HepG2 (cell line): ENCODE measurements around the gene ELF2. TPM values are rescaled to one million over a fixed set of nuclear protein-coding genes. Genes with fewer than 3 reads are reported as not detected.

Experiments
- ATAC-seq: fragments of 200-7000 bp; cut with Tn5 transposase; 3 replicates; pipeline ENCODE4 v1.9.1; 2020; ENCODE audit warnings: mild to moderate bottlenecking, moderate library complexity
- BruUV-seq: library from RNA; stranded (reverse); fragments of 400-500 nt; replicated peaks from 2 replicates; lab custom pipeline; 2021; lab: Mats Ljungman, UMichigan
- CTCF ChIA-PET: fragments of 300-600 bp; formaldehyde crosslinking; extraction: SDS; loops from one replicate; lab custom pipeline; 2021; ENCODE audit warnings: low total read pairs, inconsistent platforms, low intra/inter-chr PET ratio; lab: Yijun Ruan, JAX
- POLR2A ChIA-PET: fragments of 350-600 bp; sonication (Branson Sonifier 250); formaldehyde crosslinking; loops from one replicate; lab custom pipeline; 2020; ENCODE audit warnings: antibody characterized with exemption, inconsistent platforms; lab: Yijun Ruan, JAX
- DNase-seq: peaks from one replicate; pipeline ENCODE4 v3.0.0-alpha.2; 2015; ENCODE audit warnings: low spot score
- FAIRE-seq: peaks from 3 replicates; lab custom pipeline; 2011; peaks lifted over from hg19 to GRCh38; lab: Jason Lieb, UNC
- H2AFZ ChIP-seq: one replicate; pipeline ENCODE4 v1.6.1; 2011; ENCODE audit warnings: low read length, inconsistent platforms
- H3K27ac ChIP-seq: fragments of 300-600 bp; 3 replicates; pipeline ENCODE4 v1.8.0; 2011; ENCODE audit warnings: mixed run types, mild to moderate bottlenecking, mixed read lengths, low read length, inconsistent platforms; ENCODE audit not compliant: insufficient read depth; ENCODE audit errors: extremely low read length
- H3K27me3 ChIP-seq, 2 experiments: fragments of 200-600 bp in 1 of 2; 2 replicates in 1 of 2; 3 replicates in 1 of 2; pipeline versions ENCODE4 v1.6.0 to v1.8.0; 2011; ENCODE audit warnings: low read length in 2 of 2, mild to moderate bottlenecking in 2 of 2, moderate library complexity in 2 of 2, inconsistent platforms in 1 of 2; ENCODE audit not compliant: insufficient read depth in 2 of 2, control insufficient read depth in 1 of 2
- H3K36me3 ChIP-seq, 2 experiments: fragments of 200-600 bp in 1 of 2; replicated peaks in 1 of 2; 2 replicates in 1 of 2; 3 replicates in 1 of 2; pipeline versions ENCODE4 v1.5.1 to v1.8.0; 2011; ENCODE audit warnings: low read length in 2 of 2, inconsistent platforms in 1 of 2; ENCODE audit not compliant: insufficient read depth in 2 of 2, control insufficient read depth in 1 of 2
- H3K4me1 ChIP-seq: 2 replicates; pipeline ENCODE4 v1.5.1; 2012; ENCODE audit warnings: low read length, inconsistent platforms; ENCODE audit not compliant: insufficient read depth
- H3K4me2 ChIP-seq: 2 replicates; pipeline ENCODE4 v1.6.0; 2011; ENCODE audit warnings: low read depth, low read length, inconsistent platforms
- H3K4me3 ChIP-seq, 3 experiments: fragments of 200-600 bp in 1 of 3; sonication (generic), shearing (Covaris generic) in 1 of 3; replicated peaks in 1 of 3; 2 replicates each; pipeline ENCODE4 v1.5.1; 2011 to 2016; ENCODE audit warnings: low read length in 3 of 3, inconsistent platforms in 2 of 3, low read depth in 2 of 3, mild to moderate bottlenecking in 2 of 3, control low read depth in 1 of 3, mixed read lengths in 1 of 3; ENCODE audit not compliant: insufficient read depth in 1 of 3
- H3K79me2 ChIP-seq: one replicate; pipeline ENCODE4 v1.6.1; 2011; ENCODE audit warnings: low read length, inconsistent platforms; ENCODE audit not compliant: insufficient read depth
- H3K9ac ChIP-seq: 2 replicates; pipeline ENCODE4 v1.6.0; 2011; ENCODE audit warnings: mild to moderate bottlenecking, low read depth, low read length, inconsistent platforms; ENCODE audit not compliant: insufficient read depth
- H3K9me3 ChIP-seq: 2 replicates; pipeline ENCODE4 v1.5.1; 2012; ENCODE audit warnings: mild to moderate bottlenecking, low read length
- H4K20me1 ChIP-seq: 2 replicates; pipeline ENCODE4 v1.6.0; 2011; ENCODE audit warnings: inconsistent platforms, mild to moderate bottlenecking, low read length, moderate library complexity; ENCODE audit not compliant: insufficient read depth
- ATM ChIP-seq: fragments of 450-650 bp; IDR thresholded peaks from 2 replicates; pipeline ENCODE4 v1.7.1; 2017; ENCODE audit warnings: mild to moderate bottlenecking, borderline replicate concordance
- ELF3 ChIP-seq: IDR thresholded peaks from 2 replicates; pipeline ENCODE4 v1.6.1; 2016; ENCODE audit warnings: missing genetic modification reagents, missing compliant biosample characterization
- HHEX ChIP-seq: IDR thresholded peaks from 2 replicates; pipeline ENCODE4 v1.6.1; 2016; ENCODE audit warnings: control low read depth
- MAF1 ChIP-seq: sonication (generic); formaldehyde crosslinking; IDR thresholded peaks from 2 replicates; pipeline ENCODE4 v1.5.0; 2020; ENCODE audit warnings: missing genetic modification reagents, borderline replicate concordance
- RAD51 ChIP-seq: fragments of 450-650 bp; IDR thresholded peaks from 2 replicates; pipeline ENCODE4 v1.6.1; 2016; ENCODE audit warnings: borderline replicate concordance
- RFX3 ChIP-seq: IDR thresholded peaks from 2 replicates; pipeline ENCODE4 v1.6.1; 2016; ENCODE audit warnings: missing biosample characterization, missing genetic modification reagents
- TEAD2 ChIP-seq: sonication (generic); formaldehyde crosslinking; IDR thresholded peaks from 2 replicates; pipeline ENCODE4 v1.9.0; 2021; ENCODE audit warnings: missing genetic modification reagents
- ZBTB21 ChIP-seq: sonication (generic); formaldehyde crosslinking; IDR thresholded peaks from 2 replicates; pipeline ENCODE4 v1.4.0; 2020; ENCODE audit warnings: missing genetic modification reagents
- ZNF329 ChIP-seq: sonication (generic); formaldehyde crosslinking; IDR thresholded peaks from 2 replicates; pipeline ENCODE4 v1.9.0; 2021; ENCODE audit warnings: low read depth, mild to moderate bottlenecking, missing genetic modification reagents
- WGBS: methylation state at CpG from one replicate; pipeline ENCODE4 v1.1.6; 2017; ENCODE audit warnings: low lambda C conversion rate; 5-methylcytosine and 5-hydroxymethylcytosine counted together
- in situ Hi-C: cut with HindIII; loops from 2 replicates; pipeline ENCODE4 v1.10.0; 2017; ENCODE audit warnings: low pct_unique_long_range_greater_than_20kb; ENCODE audit not compliant: extremely low pct_ligation_motif_present
- intact Hi-C: fragments of 100-400 bp; cut with micrococcal nuclease; formaldehyde crosslinking; loops from one replicate; pipeline ENCODE4 v1.10.0; 2022; ENCODE audit not compliant: unreplicated experiment
- polyA plus RNA-seq, 8 experiments: library from polyadenylated mRNA; depleted of rRNA in 3 of 8; stranded (reverse) in 7 of 8; unstranded in 1 of 8; fragments of >200 nt; fragmentation: Illumina TruSeq in 4 of 8; extraction: Trizol in 4 of 8; gene quantifications; 2 replicates each; pipeline versions ENCODE4 v1.2.1 to v1.2.3, GENCODE V29; 2011 to 2016; ENCODE audit warnings: low read depth in 4 of 8, missing spikeins in 1 of 8, mixed read lengths in 1 of 8; ENCODE audit not compliant: insufficient read depth in 1 of 8
- total RNA-seq, 5 experiments: library from RNA; depleted of rRNA; stranded (reverse); fragments of >200 nt; fragmentation: Illumina TruSeq; extraction: Trizol; gene quantifications; 2 replicates each; pipeline ENCODE4 v1.2.3, GENCODE V29; 2016; ENCODE audit warnings: low read depth in 1 of 5
- TF ChIP-seq, protein P1 (sequence below): sonication (generic); formaldehyde crosslinking; IDR thresholded peaks from 2 replicates; pipeline ENCODE4 v1.4.0; 2020; ENCODE audit warnings: missing genetic modification reagents
- TF ChIP-seq, protein P2 (sequence below): sonication (generic); formaldehyde crosslinking; IDR thresholded peaks from 2 replicates; pipeline ENCODE4 v1.4.0; 2020; ENCODE audit warnings: missing genetic modification reagents, mild to moderate bottlenecking, borderline replicate concordance
- TF ChIP-seq, protein P3 (sequence below): sonication (generic); formaldehyde crosslinking; IDR thresholded peaks from 2 replicates; pipeline ENCODE4 v1.9.0; 2021; ENCODE audit warnings: missing genetic modification reagents, borderline replicate concordance
- TF ChIP-seq, protein P4 (sequence below): sonication (generic); formaldehyde crosslinking; IDR thresholded peaks from 2 replicates; pipeline ENCODE4 v1.4.0; 2020; ENCODE audit warnings: low read depth, mild to moderate bottlenecking, missing genetic modification reagents

ELF2 gene
- total and polyA plus RNA-seq, 2 of the 13 experiments (the other 11 are each of a cell fraction or from before 2014, with no cell fraction given) = 28.6 to 35.4 TPM

DNA sequence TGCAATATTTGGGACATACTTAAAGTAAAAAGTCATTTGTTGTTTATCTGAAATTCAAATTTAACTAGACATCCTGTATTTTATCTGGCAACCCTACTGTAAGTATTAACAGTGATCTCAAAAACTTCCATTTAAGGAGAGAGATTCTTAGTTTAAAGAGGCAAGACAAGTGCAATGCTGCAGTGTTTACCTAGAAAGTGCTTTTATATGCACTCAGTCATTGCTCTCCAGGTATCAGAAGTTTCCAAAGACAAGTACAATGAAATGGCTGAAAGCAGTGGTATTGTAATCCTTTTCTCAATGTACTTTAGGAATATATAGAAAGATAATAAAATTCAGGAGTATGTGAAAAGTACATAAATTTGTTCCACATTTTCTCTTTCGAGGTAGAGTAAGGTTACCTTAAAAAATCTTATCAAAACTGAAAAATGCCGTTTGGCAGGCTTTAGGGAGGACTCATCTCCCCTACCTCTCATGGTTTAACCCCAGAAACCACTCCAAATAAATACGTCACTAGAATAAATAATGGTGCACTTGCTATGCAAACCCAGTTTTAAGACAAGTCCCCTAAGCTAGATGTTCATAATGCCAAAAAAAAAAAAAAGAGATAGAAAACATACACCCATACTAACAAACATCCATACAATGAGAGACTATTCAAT is 45.7 kb downstream of the ELF2 start (continued):
- TF ChIP-seq, protein P1, sequence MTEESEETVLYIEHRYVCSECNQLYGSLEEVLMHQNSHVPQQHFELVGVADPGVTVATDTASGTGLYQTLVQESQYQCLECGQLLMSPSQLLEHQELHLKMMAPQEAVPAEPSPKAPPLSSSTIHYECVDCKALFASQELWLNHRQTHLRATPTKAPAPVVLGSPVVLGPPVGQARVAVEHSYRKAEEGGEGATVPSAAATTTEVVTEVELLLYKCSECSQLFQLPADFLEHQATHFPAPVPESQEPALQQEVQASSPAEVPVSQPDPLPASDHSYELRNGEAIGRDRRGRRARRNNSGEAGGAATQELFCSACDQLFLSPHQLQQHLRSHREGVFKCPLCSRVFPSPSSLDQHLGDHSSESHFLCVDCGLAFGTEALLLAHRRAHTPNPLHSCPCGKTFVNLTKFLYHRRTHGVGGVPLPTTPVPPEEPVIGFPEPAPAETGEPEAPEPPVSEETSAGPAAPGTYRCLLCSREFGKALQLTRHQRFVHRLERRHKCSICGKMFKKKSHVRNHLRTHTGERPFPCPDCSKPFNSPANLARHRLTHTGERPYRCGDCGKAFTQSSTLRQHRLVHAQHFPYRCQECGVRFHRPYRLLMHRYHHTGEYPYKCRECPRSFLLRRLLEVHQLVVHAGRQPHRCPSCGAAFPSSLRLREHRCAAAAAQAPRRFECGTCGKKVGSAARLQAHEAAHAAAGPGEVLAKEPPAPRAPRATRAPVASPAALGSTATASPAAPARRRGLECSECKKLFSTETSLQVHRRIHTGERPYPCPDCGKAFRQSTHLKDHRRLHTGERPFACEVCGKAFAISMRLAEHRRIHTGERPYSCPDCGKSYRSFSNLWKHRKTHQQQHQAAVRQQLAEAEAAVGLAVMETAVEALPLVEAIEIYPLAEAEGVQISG (CRISPR knock-in tag) = no peak
- TF ChIP-seq ATM (no peak), ELF3 (no peak), RFX3 (CRISPR knock-in tag) (no peak), ZNF329 (no peak)

DNA sequence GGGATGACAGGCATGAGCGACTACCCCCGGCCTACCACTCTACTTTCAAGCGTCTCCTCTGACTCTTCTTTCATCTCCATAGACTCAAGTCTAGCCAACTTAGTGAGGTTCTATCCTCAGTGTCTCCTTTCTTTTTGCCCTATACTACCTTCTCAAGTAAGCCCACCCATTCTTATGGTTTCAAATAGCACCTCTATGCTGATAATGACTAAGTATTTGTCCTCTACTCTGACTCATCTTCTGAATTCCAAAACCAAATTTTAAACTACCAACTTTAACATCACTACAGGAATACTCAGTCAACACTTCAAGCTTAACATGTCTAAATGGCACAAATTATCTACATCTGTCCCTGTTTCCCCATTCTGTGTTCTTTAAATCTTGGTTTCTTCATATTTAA is 47.8 kb downstream of the ELF2 start:
- ChIA-PET POLR2A (no interaction called here), CTCF (no interaction called here)
- H3K9me3 ChIP-seq = no peaks in the 10 kb centered on the region
- no peak overlapping the region for H2AFZ ChIP-seq
- in situ Hi-C loops = no loop called here
- H3K36me3 ChIP-seq = peaks cover 0 to 7% of the 10 kb centered on the region in 2 experiments; a peak in 1 of 5 replicates
- 96% methylated on average over 3 of the region's 3 CpGs for WGBS
- intact Hi-C loops = no loop called here
- no peak overlapping the region for H3K4me2 ChIP-seq
- FAIRE-seq (no peak), DNase-seq (no peak), ATAC-seq (no peak)
- H3K4me1 ChIP-seq = no peaks in the 10 kb centered on the region
- no peak for TF ChIP-seq TEAD2
- TF ChIP-seq, protein P2, sequence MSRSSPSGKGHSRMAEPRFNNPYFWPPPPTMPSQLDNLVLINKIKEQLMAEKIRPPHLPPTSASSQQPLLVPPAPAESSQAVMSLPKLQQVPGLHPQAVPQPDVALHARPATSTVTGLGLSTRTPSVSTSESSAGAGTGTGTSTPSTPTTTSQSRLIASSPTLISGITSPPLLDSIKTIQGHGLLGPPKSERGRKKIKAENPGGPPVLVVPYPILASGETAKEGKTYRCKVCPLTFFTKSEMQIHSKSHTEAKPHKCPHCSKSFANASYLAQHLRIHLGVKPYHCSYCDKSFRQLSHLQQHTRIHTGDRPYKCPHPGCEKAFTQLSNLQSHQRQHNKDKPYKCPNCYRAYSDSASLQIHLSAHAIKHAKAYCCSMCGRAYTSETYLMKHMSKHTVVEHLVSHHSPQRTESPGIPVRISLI (CRISPR knock-in tag) = no peak
- TF ChIP-seq, protein P3, sequence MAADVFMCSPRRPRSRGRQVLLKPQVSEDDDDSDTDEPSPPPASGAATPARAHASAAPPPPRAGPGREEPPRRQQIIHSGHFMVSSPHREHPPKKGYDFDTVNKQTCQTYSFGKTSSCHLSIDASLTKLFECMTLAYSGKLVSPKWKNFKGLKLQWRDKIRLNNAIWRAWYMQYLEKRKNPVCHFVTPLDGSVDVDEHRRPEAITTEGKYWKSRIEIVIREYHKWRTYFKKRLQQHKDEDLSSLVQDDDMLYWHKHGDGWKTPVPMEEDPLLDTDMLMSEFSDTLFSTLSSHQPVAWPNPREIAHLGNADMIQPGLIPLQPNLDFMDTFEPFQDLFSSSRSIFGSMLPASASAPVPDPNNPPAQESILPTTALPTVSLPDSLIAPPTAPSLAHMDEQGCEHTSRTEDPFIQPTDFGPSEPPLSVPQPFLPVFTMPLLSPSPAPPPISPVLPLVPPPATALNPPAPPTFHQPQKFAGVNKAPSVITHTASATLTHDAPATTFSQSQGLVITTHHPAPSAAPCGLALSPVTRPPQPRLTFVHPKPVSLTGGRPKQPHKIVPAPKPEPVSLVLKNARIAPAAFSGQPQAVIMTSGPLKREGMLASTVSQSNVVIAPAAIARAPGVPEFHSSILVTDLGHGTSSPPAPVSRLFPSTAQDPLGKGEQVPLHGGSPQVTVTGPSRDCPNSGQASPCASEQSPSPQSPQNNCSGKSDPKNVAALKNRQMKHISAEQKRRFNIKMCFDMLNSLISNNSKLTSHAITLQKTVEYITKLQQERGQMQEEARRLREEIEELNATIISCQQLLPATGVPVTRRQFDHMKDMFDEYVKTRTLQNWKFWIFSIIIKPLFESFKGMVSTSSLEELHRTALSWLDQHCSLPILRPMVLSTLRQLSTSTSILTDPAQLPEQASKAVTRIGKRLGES = no peak
- TF ChIP-seq ZBTB21 (CRISPR knock-in tag) = no peak
- TF ChIP-seq RAD51 = no peak
- TF ChIP-seq, protein P4, sequence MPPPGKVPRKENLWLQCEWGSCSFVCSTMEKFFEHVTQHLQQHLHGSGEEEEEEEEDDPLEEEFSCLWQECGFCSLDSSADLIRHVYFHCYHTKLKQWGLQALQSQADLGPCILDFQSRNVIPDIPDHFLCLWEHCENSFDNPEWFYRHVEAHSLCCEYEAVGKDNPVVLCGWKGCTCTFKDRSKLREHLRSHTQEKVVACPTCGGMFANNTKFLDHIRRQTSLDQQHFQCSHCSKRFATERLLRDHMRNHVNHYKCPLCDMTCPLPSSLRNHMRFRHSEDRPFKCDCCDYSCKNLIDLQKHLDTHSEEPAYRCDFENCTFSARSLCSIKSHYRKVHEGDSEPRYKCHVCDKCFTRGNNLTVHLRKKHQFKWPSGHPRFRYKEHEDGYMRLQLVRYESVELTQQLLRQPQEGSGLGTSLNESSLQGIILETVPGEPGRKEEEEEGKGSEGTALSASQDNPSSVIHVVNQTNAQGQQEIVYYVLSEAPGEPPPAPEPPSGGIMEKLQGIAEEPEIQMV = no peak
- no peak for TF ChIP-seq MAF1
- no peak for TF ChIP-seq HHEX (CRISPR knock-in tag)
- H4K20me1 ChIP-seq = no peaks in the 10 kb centered on the region
- BruUV-seq = no TSS peak
- no peaks in the 10 kb centered on the region for H3K79me2 ChIP-seq
- no peaks in the 10 kb centered on the region for H3K27me3 ChIP-seq
- H3K4me3 ChIP-seq = no peak overlapping the region
- no peak overlapping the region for H3K27ac ChIP-seq
- no peak overlapping the region for H3K9ac ChIP-seq
